Mammary epithelial cell (primary cell): ENCODE measurements around the gene ZNF554.

Experiments
- CTCF ChIP-seq, 2 donors: IDR thresholded peaks in 1 of 2; conservative IDR thresholded peaks in 1 of 2; 2 replicates each; pipeline ENCODE4 v1.5.1; 2011 to 2012; ENCODE audit warnings: inconsistent platforms in 2 of 2, low read length in 2 of 2, mild to moderate bottlenecking in 2 of 2, control low read depth in 1 of 2, low read depth in 1 of 2; ENCODE audit not compliant: insufficient read depth in 1 of 2; ENCODE audit errors: extremely low read depth in 1 of 2
- EZH2 ChIP-seq: IDR thresholded peaks from 2 replicates; pipeline ENCODE4 v1.6.1; 2012; ENCODE audit warnings: low read length, inconsistent platforms, borderline replicate concordance

- TF ChIP-seq CTCF (conservative IDR thresholded peaks at IDR 0.05 in 1 of 2, IDR thresholded peaks at IDR 0.05 in 1 of 2; ENCODE audit: extremely low read depth in 1 of 2, insufficient read depth in 1 of 2, low read depth in 1 of 2, low read length in 2 of 2): no peak
- no peak for TF ChIP-seq EZH2
These were observed 27.8 kb upstream of the ZNF554 start for GRCh38 chr19:2791876-2792275.
